Measurements from ENCODE around the gene ATP1A1.

ATP1A1 gene

GRCh38 chr1:116415200-116415698 is 42.2 kb downstream of the ATP1A1 start:
- TF ChIP-seq CTCF (IDR thresholded peaks at IDR 0.05; ENCODE audit: low read depth, low read length): no peak
- no peak overlapping the region for H3K4me3 ChIP-seq (ENCODE audit: low read depth, low read length)

- TF ChIP-seq CTCF (IDR thresholded peaks at IDR 0.05; ENCODE audit: low read depth, low read length): no peak
- H3K4me3 ChIP-seq (ENCODE audit: low read depth, low read length): no peak overlapping the region
Observed at GRCh38 chr1:116415699-116416533, 42.9 kb downstream of the ATP1A1 start.

GRCh38 chr1:116416854-116417513 is 43.9 kb downstream of the ATP1A1 start:
- no peak for TF ChIP-seq CTCF (IDR thresholded peaks at IDR 0.05; ENCODE audit: low read depth, low read length)
- no peak overlapping the region for H3K4me3 ChIP-seq (ENCODE audit: low read depth, low read length)

GRCh38 chr1:116417678-116418077 is 44.6 kb downstream of the ATP1A1 start:
- H3K4me3 ChIP-seq (ENCODE audit: low read depth, low read length): peak overlapping the region; percentile 81
- TF ChIP-seq CTCF (IDR thresholded peaks at IDR 0.05; ENCODE audit: low read depth, low read length): no peak

- TF ChIP-seq CTCF (IDR thresholded peaks at IDR 0.05; ENCODE audit: low read depth, low read length): no peak
- H3K4me3 ChIP-seq (ENCODE audit: low read depth, low read length): peak overlapping the region; percentile 81
Observed at GRCh38 chr1:116418091-116418830, 45.2 kb downstream of the ATP1A1 start.

GRCh38 chr1:116420417-116421200 is 47.6 kb downstream of the ATP1A1 start:
- no peak for TF ChIP-seq CTCF (IDR thresholded peaks at IDR 0.05; ENCODE audit: low read depth, low read length)
- no peak overlapping the region for H3K4me3 ChIP-seq (ENCODE audit: low read depth, low read length)
